Stomach (tissue), 4 donors: ENCODE results near the gene OR52I1.

Source experiments
- CTCF ChIP-seq, 7 experiments: fragments of 450-650 bp in 4 of 7; fragments of 200-600 bp in 3 of 7; sonication (generic) in 3 of 7; IDR thresholded peaks; one replicate each; pipeline ENCODE4 v1.5.1; 2016 to 2019; ENCODE audit warnings: antibody characterized with exemption in 7 of 7, control low read depth in 2 of 7, mild to moderate bottlenecking in 1 of 7
- POLR2A ChIP-seq, 4 donors: fragments of 450-650 bp; IDR thresholded peaks; one replicate each; pipeline ENCODE4 v1.6.1; 2016; ENCODE audit warnings: antibody characterized with exemption in 4 of 4, control low read depth in 2 of 4, mild to moderate bottlenecking in 1 of 4, moderate library complexity in 1 of 4

GRCh38 chr11:4581443-4581842 lies 12.4 kb upstream of the OR52I1 start, which contains the start of gene OR52I2:
- TF ChIP-seq POLR2A (IDR thresholded peaks at IDR 0.05) = no peak
- TF ChIP-seq CTCF (IDR thresholded peaks at IDR 0.05) = no peak
